Activated CD8-positive, alpha-beta memory T cell treated with anti-CD3 and anti-CD28 coated beads for 24 hours (primary cell): Measurements from ENCODE around the gene MLC1.

Source experiments
- DNase-seq: peaks from one replicate; pipeline ENCODE4 v3.0.0-alpha.2; 2020

The MLC1 gene

GRCh38 chr22:50014053-50014501 is 71.1 kb downstream of the MLC1 start:
- DNase-seq, result no peak

DNA sequence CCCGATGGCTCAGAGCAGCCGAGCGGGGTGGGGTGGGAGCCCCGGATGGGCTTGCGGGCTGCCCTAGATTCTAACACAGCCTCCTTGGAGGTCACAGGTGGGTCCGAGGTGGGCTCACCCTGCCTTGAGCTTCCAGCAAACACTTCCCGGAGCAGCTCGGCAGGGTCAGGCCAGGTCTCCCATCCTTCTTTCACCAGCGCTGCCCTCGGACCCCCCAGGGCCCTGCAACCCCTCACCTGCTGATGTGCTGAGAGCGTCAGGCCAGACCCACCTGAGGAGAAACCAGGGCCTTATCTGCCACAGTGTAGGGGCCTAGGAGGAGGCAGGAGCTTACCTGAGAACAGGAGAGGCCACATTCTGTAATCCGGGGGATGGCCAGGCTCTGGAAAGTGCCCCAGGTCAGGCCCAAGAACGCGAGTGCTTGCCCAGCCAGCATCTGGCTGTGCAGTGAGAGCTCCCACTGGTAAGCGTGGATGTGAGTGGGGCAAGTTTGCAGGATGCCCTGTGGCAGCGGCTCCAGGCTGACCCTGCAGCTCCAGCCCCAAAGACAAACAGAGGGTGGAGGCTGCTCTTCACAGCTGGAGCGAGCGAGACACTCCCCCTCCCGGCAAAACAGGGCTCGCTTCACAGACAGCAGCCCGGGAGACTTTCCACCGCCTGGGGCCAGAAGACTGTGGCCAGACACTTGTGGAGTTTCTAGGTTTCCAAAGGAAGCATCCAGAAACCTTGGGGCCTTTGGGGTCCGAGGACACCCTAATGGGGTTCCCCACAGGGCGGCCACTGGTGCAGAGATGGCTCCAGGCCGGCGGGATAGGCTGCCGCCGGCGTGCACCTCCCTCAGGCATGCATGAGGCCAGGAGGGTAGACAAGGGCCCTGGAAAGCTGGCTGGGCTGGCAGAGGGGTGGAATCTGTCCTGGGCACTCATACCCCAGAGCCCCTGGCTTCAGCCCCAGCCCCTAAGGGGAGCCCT is 72.7 kb downstream of the MLC1 start, which contains the start of gene IL17REL:
Gene IL17REL (minus strand): TSS at position 555 of the 971 bp plus-strand sequence. CDS start 119 bp downstream, at position 436.
- no peak for DNase-seq

DNA sequence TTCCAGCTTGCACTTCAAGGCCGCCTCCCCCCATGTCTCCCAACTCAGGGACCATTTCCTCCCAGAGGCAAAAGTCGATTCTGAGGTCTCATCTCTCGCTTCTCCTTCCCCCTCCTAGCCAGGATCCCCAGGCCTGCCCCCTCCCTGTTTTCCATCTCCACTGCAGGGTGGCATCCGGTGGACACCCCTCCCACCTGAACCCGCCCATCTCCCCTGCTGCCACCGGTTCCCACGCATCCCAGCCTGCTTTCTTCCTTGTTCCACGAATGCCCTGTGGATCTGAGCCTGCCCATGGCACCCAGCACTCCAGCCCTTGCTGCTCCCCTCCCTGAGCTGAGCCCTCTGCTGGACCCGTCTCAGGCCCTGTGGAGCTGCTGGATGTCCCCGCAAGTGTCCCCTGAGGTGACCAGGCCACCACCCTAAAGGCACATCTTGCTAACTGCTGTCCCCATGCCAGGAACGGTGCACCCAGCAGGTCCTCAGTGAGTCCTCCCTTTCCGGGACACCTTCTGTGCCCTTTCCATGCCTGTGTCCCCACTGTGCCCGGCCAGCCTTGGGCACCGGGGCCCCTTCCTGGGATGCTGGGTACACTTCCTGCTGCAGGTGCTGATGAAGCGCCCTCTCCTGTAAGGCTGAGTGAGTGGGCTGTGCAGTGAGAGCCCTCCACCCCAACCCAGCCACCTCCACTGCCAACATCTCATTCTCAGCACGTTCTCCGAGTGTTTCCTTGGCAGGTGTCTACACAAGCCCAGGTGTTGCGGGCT is 73.6 kb downstream of the MLC1 start:
- DNase-seq, result peak; percentile 66

GRCh38 chr22:50010676-50011446 is 74.4 kb downstream of the MLC1 start:
- peak; percentile 82 for DNase-seq

DNA sequence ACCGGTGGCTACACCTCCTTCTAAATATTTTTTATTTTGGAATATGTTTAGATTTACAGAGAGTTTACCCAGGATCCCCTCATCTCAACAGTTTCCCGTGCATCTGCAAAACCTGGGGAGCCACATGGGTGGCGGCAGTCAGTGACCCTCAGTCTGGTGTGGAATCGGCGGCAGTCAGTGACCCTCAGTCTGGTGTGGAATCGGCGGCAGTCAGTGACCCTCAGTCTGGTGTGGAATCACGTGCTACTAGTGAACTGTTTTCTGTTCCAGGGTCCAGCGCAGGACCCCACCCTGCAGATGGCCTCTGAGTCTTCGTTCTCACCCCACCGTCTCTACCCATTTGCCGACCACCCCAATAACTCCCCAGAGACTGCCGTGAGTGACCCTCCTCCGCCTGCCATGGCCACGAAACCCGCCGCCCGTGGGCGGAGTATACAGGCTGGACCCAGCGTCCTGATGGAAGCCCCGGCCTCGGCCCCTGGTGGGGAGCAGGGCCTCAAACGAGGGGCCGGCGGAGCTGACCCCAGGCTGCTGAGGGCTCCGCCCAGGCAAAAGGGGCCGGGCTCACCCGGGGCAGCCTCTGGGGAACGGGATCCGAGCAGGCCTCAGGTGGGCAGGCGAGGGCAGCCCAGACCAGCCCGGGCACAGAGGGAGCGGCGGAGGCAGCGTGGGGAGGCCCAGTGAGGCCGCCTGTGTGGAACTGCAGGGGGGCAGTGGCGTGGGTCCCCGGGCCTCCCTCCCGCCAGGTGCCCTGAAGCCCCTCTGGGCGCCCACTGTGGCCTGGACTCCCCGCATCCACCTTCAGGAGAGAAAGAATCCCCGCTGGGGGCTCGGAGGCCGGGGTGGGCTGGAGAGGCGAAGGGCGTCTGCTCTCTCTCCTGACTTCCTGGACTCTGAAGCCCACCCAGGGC is 75.2 kb downstream of the MLC1 start:
- DNase-seq, result no peak
